K562 (cell line): ENCODE measurements around the gene KIF6. TPM values are rescaled to one million over a fixed set of nuclear protein-coding genes. Genes with fewer than 3 reads are reported as not detected.

Experiments used
- ATAC-seq: fragments of 200-7000 bp; cut with Tn5 transposase; 3 replicates; pipeline ENCODE4 v1.9.1; 2020; ENCODE audit warnings: moderate library complexity
- BruUV-seq: library from RNA; stranded (reverse); fragments of 400-500 nt; replicated peaks from 2 replicates; lab custom pipeline; 2021; lab: Mats Ljungman, UMichigan
- CTCF ChIA-PET: fragments of 300-600 bp; formaldehyde crosslinking; extraction: SDS; loops from one replicate; lab custom pipeline; 2021; ENCODE audit warnings: low intra/inter-chr PET ratio; lab: Yijun Ruan, JAX
- POLR2A ChIA-PET: fragments of 300-600, 350-650 bp; sonication (Branson Sonifier 250); formaldehyde crosslinking; extraction: SDS; loops from one replicate; lab custom pipeline; 2021; ENCODE audit warnings: antibody characterized with exemption, inconsistent platforms; lab: Yijun Ruan, JAX
- DNase-seq, 4 experiments: peaks; one replicate each; pipeline versions ENCODE4 v3.0.0 to v3.0.0-alpha.2; 2011 to 2018; ENCODE audit warnings: low spot score in 3 of 4, mixed read lengths in 3 of 4; ENCODE audit errors: extremely low read depth in 1 of 4
- FAIRE-seq: peaks from 2 replicates; lab custom pipeline; 2011; peaks lifted over from hg19 to GRCh38; lab: Jason Lieb, UNC
- H2AFZ ChIP-seq: 2 replicates; pipeline ENCODE4 v1.6.0; 2011; ENCODE audit warnings: low read depth, low read length, control low read depth, inconsistent platforms
- H3K27ac ChIP-seq: fragments of 200-600 bp; 3 replicates; pipeline ENCODE4 v1.8.0; 2011; ENCODE audit warnings: low read depth, mild to moderate bottlenecking, control low read depth, inconsistent platforms, low read length, moderate library complexity, mixed read lengths; ENCODE audit errors: extremely low read depth
- H3K27me3 ChIP-seq, 2 experiments: fragments of 300-600 bp in 1 of 2; 2 replicates in 1 of 2; 3 replicates in 1 of 2; pipeline versions ENCODE4 v1.6.0 to v1.8.0; 2011; ENCODE audit warnings: inconsistent platforms in 2 of 2, low read length in 2 of 2, mild to moderate bottlenecking in 1 of 2, mixed read lengths in 1 of 2, moderate library complexity in 1 of 2; ENCODE audit not compliant: control insufficient read depth in 2 of 2, insufficient read depth in 2 of 2
- H3K36me3 ChIP-seq: fragments of 300-600 bp; 3 replicates; pipeline ENCODE4 v1.8.0; 2011; ENCODE audit warnings: mild to moderate bottlenecking, low read length, inconsistent platforms; ENCODE audit not compliant: control insufficient read depth, insufficient read depth
- H3K4me1 ChIP-seq, 2 experiments: fragments of 200-600 bp in 1 of 2; replicated peaks in 1 of 2; 2 replicates in 1 of 2; 3 replicates in 1 of 2; pipeline versions ENCODE4 v1.5.1 to v1.8.0; 2011; ENCODE audit warnings: inconsistent platforms in 2 of 2, low read length in 2 of 2, mild to moderate bottlenecking in 1 of 2, mixed read lengths in 1 of 2, moderate library complexity in 1 of 2; ENCODE audit not compliant: control insufficient read depth in 2 of 2, insufficient read depth in 2 of 2
- H3K4me2 ChIP-seq: 2 replicates; pipeline ENCODE4 v1.6.1; 2011; ENCODE audit warnings: low read length, control low read depth, inconsistent platforms, mixed read lengths; ENCODE audit not compliant: insufficient read depth
- H3K4me3 ChIP-seq: fragments of 200-600 bp; sonication (generic), shearing (Covaris generic); 2 replicates; pipeline ENCODE4 v1.5.1; 2016; ENCODE audit warnings: control low read depth, inconsistent platforms
- H3K79me2 ChIP-seq: fragments of 200-600 bp; 3 replicates; pipeline ENCODE4 v1.8.0; 2011; ENCODE audit warnings: low read length, inconsistent platforms; ENCODE audit not compliant: control insufficient read depth, insufficient read depth
- H3K9ac ChIP-seq, 2 experiments: 2 replicates each; pipeline versions ENCODE4 v1.6.0 to v1.6.1; 2011; ENCODE audit warnings: low read depth in 2 of 2, low read length in 2 of 2, control low read depth in 1 of 2, inconsistent platforms in 1 of 2, mild to moderate bottlenecking in 1 of 2, mixed read lengths in 1 of 2; ENCODE audit not compliant: insufficient read depth in 1 of 2
- H3K9me1 ChIP-seq: one replicate; pipeline ENCODE4 v1.6.0; 2011; ENCODE audit warnings: inconsistent platforms, mild to moderate bottlenecking, low read length, moderate library complexity; ENCODE audit not compliant: control insufficient read depth, insufficient read depth
- H3K9me3 ChIP-seq: replicated peaks from 2 replicates; pipeline ENCODE4 v1.5.1; 2011; ENCODE audit warnings: low read depth, low read length, inconsistent platforms; ENCODE audit not compliant: control insufficient read depth, insufficient read depth
- H4K20me1 ChIP-seq: replicated peaks from 2 replicates; pipeline ENCODE4 v1.6.1; 2011; ENCODE audit warnings: low read length, inconsistent platforms, mixed read lengths; ENCODE audit not compliant: control insufficient read depth, insufficient read depth
- IFI16 ChIP-seq: fragments of 250-450 bp; sonication (Bioruptor Pico); IDR thresholded peaks from 2 replicates; pipeline ENCODE4 v2.1.2; 2022; ENCODE audit warnings: mild to moderate bottlenecking, inconsistent platforms
- ILF3 ChIP-seq: fragments of 450-650 bp; IDR thresholded peaks from 2 replicates; pipeline ENCODE4 v1.6.1; 2018; ENCODE audit warnings: antibody characterized with exemption, mild to moderate bottlenecking, moderate library complexity, borderline replicate concordance
- RNF2 ChIP-seq: sonication (generic); IDR thresholded peaks from 2 replicates; pipeline ENCODE4 v1.6.1; 2016
- SETDB1 ChIP-seq: IDR thresholded peaks from one replicate; pipeline ENCODE4 v1.6.1; 2012; ENCODE audit warnings: low read length, control low read depth, inconsistent platforms
- SPI1 ChIP-seq: IDR thresholded peaks from 2 replicates; pipeline ENCODE4 v1.6.1; 2011; ENCODE audit warnings: low read depth, low read length, control low read depth, borderline replicate concordance
- ZFP1 ChIP-seq: fragments of 450-650 bp; formaldehyde crosslinking; IDR thresholded peaks from 2 replicates; pipeline ENCODE4 v1.4.0; 2020; ENCODE audit warnings: mild to moderate bottlenecking, mixed read lengths
- ZFP36 ChIP-seq: fragments of 150-350 bp; IDR thresholded peaks from 2 replicates; pipeline ENCODE4 v1.6.1; 2018; ENCODE audit warnings: low read length, low read depth; ENCODE audit not compliant: partially characterized antibody
- ZNF121 ChIP-seq: sonication (generic); formaldehyde crosslinking; conservative IDR thresholded peaks from 2 replicates; pipeline ENCODE4 v1.8.0; 2022; ENCODE audit warnings: missing genetic modification reagents
- ZNF695 ChIP-seq: fragments of 450-650 bp; formaldehyde crosslinking; IDR thresholded peaks from 2 replicates; pipeline ENCODE4 v1.4.0; 2020; ENCODE audit warnings: mild to moderate bottlenecking, moderate library complexity
- WGBS: fragments of 100-300 bp; shearing (Covaris generic); methylation state at CpG from one replicate; pipeline ENCODE4 v1.1.6; 2016; ENCODE audit warnings: low coverage, mixed read lengths; ENCODE audit not compliant: insufficient coverage; ENCODE audit errors: missing lambda C conversion rate; 5-methylcytosine and 5-hydroxymethylcytosine counted together
- in situ Hi-C: fragments of 300-500 bp; cut with MboI; formaldehyde crosslinking; loops from 4 replicates; pipeline ENCODE4 v1.15.0; 2018; ENCODE audit warnings: inconsistent platforms, mixed read lengths
- intact Hi-C: fragments of 100-400 bp; cut with micrococcal nuclease; formaldehyde crosslinking; loops from 2 replicates; pipeline ENCODE4 v1.14.2; 2022
- polyA plus RNA-seq, 8 experiments: library from polyadenylated mRNA; depleted of rRNA in 4 of 8; stranded (reverse) in 5 of 8; unstranded in 3 of 8; fragments of >200 nt; fragmentation: Nextera tagmentation in 2 of 8; fragmentation: Illumina TruSeq in 1 of 8; extraction: Ambion mirVana in 2 of 8; extraction: Trizol in 1 of 8; gene quantifications; 2 replicates each; pipeline versions ENCODE4 v1.2.1 to v1.2.3, GENCODE V29; 2011 to 2014; ENCODE audit warnings: inconsistent platforms in 1 of 8, missing spikeins in 1 of 8
- total RNA-seq, 7 experiments: library from RNA; depleted of rRNA in 6 of 7; stranded (reverse); fragments of >200 nt in 6 of 7; fragmentation: Illumina TruSeq in 2 of 7; extraction: Trizol in 2 of 7; gene quantifications; 2 replicates each; pipeline versions ENCODE4 v1.2.1 to v1.2.3, GENCODE V29; 2011 to 2021; ENCODE audit warnings: low replicate concordance in 1 of 7
- TF ChIP-seq, protein P1 (sequence below): sonication (generic); formaldehyde crosslinking; IDR thresholded peaks from 2 replicates; pipeline ENCODE4 v1.8.0; 2022; ENCODE audit warnings: mild to moderate bottlenecking, missing genetic modification reagents
- TF ChIP-seq, protein P2 (sequence below): fragments of 450-650 bp; formaldehyde crosslinking; IDR thresholded peaks from 2 replicates; pipeline ENCODE4 v1.4.0; 2022; ENCODE audit warnings: mild to moderate bottlenecking, moderate library complexity
- TF ChIP-seq, protein P3 (sequence below): sonication (generic); formaldehyde crosslinking; IDR thresholded peaks from 2 replicates; pipeline ENCODE4 v1.9.0; 2022; ENCODE audit warnings: mild to moderate bottlenecking, missing genetic modification reagents
- TF ChIP-seq, protein P4 (sequence below): fragments of 450-650 bp; conservative IDR thresholded peaks from 2 replicates; pipeline ENCODE4 v1.6.1; 2016; ENCODE audit warnings: missing genetic modification characterization, low read depth, mild to moderate bottlenecking, missing compliant biosample characterization, moderate library complexity

Gene KIF6
- total and polyA plus RNA-seq, 9 of the 15 experiments (the other 6 are each of a cell fraction or from before 2014, with no cell fraction given) = not detected

DNA sequence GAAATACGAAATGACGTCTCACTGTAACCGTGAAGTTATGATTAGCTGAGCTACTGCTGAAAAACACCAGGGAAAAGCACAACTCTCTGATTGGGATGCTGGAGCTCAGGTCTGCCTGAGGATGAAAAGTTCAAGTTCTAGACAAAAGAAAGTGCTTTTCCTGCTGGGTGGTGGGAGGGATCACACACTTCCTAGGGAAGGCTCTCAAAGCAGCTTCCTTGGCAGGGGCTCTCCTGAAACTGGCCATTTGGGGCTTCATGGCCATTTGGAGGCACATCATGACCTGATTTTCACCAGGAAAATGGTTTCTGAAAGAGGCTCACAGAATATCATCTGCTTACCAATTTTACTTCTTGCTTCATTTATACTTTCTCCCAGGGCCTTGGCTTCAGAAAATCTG, 305.6 kb downstream of the KIF6 start:
- WGBS = 3% methylated on average over 3 of the region's 3 CpGs
- POLR2A ChIA-PET = interaction anchor here (0.8 kb wide), 1 partner anchor 1043 kb away, joined by 3 read pairs; no protein-coding TSS in a partner anchor
- CTCF ChIA-PET = no interaction called here
- Histone ChIP-seq H3K4me3 (no peak overlapping the region), H2AFZ (no peak overlapping the region), H3K9me1 (no peaks in the 10 kb centered on the region), H3K9me3 (no peaks in the 10 kb centered on the region)
- intact Hi-C loops = no loop called here
- TF ChIP-seq, protein P1, sequence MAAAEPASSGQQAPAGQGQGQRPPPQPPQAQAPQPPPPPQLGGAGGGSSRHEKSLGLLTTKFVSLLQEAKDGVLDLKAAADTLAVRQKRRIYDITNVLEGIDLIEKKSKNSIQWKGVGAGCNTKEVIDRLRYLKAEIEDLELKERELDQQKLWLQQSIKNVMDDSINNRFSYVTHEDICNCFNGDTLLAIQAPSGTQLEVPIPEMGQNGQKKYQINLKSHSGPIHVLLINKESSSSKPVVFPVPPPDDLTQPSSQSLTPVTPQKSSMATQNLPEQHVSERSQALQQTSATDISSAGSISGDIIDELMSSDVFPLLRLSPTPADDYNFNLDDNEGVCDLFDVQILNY = no peak
- TF ChIP-seq ZNF121 (CRISPR knock-in tag) = no peak
- TF ChIP-seq SETDB1 = no peak
- TF ChIP-seq, protein P2, sequence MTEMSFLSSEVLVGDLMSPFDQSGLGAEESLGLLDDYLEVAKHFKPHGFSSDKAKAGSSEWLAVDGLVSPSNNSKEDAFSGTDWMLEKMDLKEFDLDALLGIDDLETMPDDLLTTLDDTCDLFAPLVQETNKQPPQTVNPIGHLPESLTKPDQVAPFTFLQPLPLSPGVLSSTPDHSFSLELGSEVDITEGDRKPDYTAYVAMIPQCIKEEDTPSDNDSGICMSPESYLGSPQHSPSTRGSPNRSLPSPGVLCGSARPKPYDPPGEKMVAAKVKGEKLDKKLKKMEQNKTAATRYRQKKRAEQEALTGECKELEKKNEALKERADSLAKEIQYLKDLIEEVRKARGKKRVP (CRISPR knock-in tag) = no peak
- TF ChIP-seq, protein P3, sequence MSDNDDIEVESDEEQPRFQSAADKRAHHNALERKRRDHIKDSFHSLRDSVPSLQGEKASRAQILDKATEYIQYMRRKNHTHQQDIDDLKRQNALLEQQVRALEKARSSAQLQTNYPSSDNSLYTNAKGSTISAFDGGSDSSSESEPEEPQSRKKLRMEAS = no peak
- TF ChIP-seq RNF2 = no peak
- TF ChIP-seq ILF3 = no peak
- no peak for TF ChIP-seq IFI16 (CRISPR knock-in tag)
- TF ChIP-seq ZNF695 (CRISPR knock-in tag) = no peak
- TF ChIP-seq ZFP36 = no peak
- TF ChIP-seq, protein P4, sequence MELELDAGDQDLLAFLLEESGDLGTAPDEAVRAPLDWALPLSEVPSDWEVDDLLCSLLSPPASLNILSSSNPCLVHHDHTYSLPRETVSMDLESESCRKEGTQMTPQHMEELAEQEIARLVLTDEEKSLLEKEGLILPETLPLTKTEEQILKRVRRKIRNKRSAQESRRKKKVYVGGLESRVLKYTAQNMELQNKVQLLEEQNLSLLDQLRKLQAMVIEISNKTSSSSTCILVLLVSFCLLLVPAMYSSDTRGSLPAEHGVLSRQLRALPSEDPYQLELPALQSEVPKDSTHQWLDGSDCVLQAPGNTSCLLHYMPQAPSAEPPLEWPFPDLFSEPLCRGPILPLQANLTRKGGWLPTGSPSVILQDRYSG (tag) = no peak
- TF ChIP-seq ZFP1 (CRISPR knock-in tag) = no peak
- TF ChIP-seq SPI1 = no peak
- TF ChIP-seq, all 486 proteins: peak for 0
- no peak overlapping the region for H3K9ac ChIP-seq
- no peaks in the 10 kb centered on the region for H3K4me1 ChIP-seq
- FAIRE-seq (no peak), DNase-seq (no peak), ATAC-seq (no peak)
- H3K27ac ChIP-seq = no peak overlapping the region
- no TSS peak for BruUV-seq
- in situ Hi-C loops = loop anchor here (5.0 kb wide), 1 partner anchor 52 kb away; no protein-coding TSS in a partner anchor
- no peaks in the 10 kb centered on the region for H3K79me2 ChIP-seq
- H3K36me3 ChIP-seq = no peaks in the 10 kb centered on the region
- H3K4me2 ChIP-seq = no peak overlapping the region
- no peaks in the 10 kb centered on the region for H4K20me1 ChIP-seq
- peaks cover 13 to 28% of the 10 kb centered on the region in 2 experiments; a peak in 4 of 5 replicates for H3K27me3 ChIP-seq
